A549 (cell line): ENCODE results near the gene CC2D1B.

Experiments
- CBX2 ChIP-seq: fragments of 200-600 bp; sonication (generic); IDR thresholded peaks from 2 replicates; pipeline ENCODE4 v1.6.1; 2016; ENCODE audit warnings: low read depth, mild to moderate bottlenecking, borderline replicate concordance
- EP300 ChIP-seq, 2 experiments: fragments of >200 bp; sonication (Bioruptor Twin); formaldehyde crosslinking; IDR thresholded peaks; 2 replicates in 1 of 2; 3 replicates in 1 of 2; pipeline ENCODE4 v1.6.1; 2016 to 2017
- HDAC2 ChIP-seq: fragments of 200-600 bp; sonication (generic); IDR thresholded peaks from 2 replicates; pipeline ENCODE4 v1.6.1; 2016
- JUNB ChIP-seq: fragments of >200 bp; sonication (Bioruptor Twin); formaldehyde crosslinking; IDR thresholded peaks from 2 replicates; pipeline ENCODE4 v1.6.1; 2016
- KDM1A ChIP-seq: fragments of 200-600 bp; sonication (generic); IDR thresholded peaks from 2 replicates; pipeline ENCODE4 v1.6.1; 2016; ENCODE audit warnings: low read depth, mild to moderate bottlenecking
- MAZ ChIP-seq: fragments of 150-350 bp; IDR thresholded peaks from 2 replicates; pipeline ENCODE4 v1.6.1; 2014; ENCODE audit warnings: antibody characterized with exemption, low read depth, low read length, borderline replicate concordance
- NR3C1 ChIP-seq: fragments of >200 bp; sonication (Bioruptor Twin); formaldehyde crosslinking; IDR thresholded peaks from 3 replicates; pipeline ENCODE4 v1.6.1; 2017
- POLR2A ChIP-seq: IDR thresholded peaks from 2 replicates; pipeline ENCODE4 v1.6.1; 2012; ENCODE audit warnings: mild to moderate bottlenecking, low read length
- RFX5 ChIP-seq: fragments of 450-650 bp; IDR thresholded peaks from 2 replicates; pipeline ENCODE4 v1.7.1; 2014; ENCODE audit warnings: antibody characterized with exemption, mild to moderate bottlenecking, moderate library complexity
- TF ChIP-seq, protein P1 (sequence below): fragments of 150-350 bp; IDR thresholded peaks from 2 replicates; pipeline ENCODE4 v1.6.1; 2014; ENCODE audit warnings: low read depth, mild to moderate bottlenecking, low read length
- TF ChIP-seq, protein P2 (sequence below): fragments of 200-600 bp; sonication (generic); IDR thresholded peaks from 2 replicates; pipeline ENCODE4 v1.6.1; 2016; ENCODE audit warnings: antibody characterized with exemption, mild to moderate bottlenecking, moderate library complexity
- TF ChIP-seq, protein P3 (sequence below): fragments of >200 bp; sonication (Bioruptor Twin); formaldehyde crosslinking; IDR thresholded peaks from 3 replicates; pipeline ENCODE4 v1.5.1; 2016
- TF ChIP-seq, protein P4 (sequence below): IDR thresholded peaks from 2 replicates; pipeline ENCODE4 v1.6.1; 2012
- TF ChIP-seq, protein P5 (sequence below): IDR thresholded peaks from 2 replicates; pipeline ENCODE4 v1.6.1; 2012

DNA sequence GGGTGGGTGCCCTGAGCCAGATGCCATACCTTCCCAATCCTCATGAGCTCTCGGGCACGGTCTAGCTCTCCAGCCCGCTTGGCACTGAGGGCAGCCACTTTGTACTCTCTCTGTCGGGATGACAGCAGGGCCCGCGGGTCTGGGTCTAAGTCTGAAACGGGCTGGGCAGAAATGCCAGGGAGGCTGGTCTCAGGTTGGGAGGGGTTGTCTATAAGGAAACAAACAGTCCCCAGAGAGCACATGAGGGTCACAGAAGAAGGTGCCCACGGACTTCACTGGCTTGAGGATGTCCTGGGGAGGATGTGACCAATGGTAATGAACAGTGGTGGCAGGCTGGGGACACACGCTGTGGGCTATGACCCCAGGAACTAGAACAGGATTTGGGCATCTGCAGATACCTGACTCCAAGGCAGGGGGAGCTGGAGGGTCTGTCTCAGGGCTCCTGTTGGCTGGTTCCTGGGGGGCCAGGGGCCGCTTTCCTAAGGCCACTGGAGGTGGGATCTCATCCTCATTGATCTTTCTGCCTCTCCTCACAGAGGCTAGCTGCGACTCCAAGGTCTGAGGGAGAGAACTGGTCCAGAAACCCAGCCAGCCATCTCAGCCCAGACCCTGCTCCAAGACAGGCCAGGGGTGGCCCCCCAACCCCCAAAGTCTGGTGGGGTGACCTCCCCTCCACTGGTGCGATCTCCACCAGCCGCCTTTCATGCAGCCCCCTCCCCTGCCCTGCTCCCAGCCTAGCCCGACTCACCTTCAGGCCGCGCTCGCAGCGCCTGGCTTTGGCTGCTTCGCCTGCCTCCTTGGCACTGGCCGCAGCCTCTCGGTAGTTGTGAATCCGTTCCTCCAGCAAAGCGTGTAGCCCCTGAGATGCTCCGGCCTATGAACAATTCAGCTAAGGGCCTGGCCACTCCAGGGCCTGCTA, 6.1 kb downstream of the CC2D1B start:
- TF ChIP-seq EP300 (IDR thresholded peaks at IDR 0.05) (no peak), POLR2A (no peak), JUNB (no peak), CBX2 (no peak), HDAC2 (no peak), KDM1A (no peak), RFX5 (no peak), MAZ (no peak), NR3C1 (no peak)
- TF ChIP-seq, protein P1, sequence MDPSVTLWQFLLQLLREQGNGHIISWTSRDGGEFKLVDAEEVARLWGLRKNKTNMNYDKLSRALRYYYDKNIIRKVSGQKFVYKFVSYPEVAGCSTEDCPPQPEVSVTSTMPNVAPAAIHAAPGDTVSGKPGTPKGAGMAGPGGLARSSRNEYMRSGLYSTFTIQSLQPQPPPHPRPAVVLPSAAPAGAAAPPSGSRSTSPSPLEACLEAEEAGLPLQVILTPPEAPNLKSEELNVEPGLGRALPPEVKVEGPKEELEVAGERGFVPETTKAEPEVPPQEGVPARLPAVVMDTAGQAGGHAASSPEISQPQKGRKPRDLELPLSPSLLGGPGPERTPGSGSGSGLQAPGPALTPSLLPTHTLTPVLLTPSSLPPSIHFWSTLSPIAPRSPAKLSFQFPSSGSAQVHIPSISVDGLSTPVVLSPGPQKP, result no peak
- TF ChIP-seq, protein P2, sequence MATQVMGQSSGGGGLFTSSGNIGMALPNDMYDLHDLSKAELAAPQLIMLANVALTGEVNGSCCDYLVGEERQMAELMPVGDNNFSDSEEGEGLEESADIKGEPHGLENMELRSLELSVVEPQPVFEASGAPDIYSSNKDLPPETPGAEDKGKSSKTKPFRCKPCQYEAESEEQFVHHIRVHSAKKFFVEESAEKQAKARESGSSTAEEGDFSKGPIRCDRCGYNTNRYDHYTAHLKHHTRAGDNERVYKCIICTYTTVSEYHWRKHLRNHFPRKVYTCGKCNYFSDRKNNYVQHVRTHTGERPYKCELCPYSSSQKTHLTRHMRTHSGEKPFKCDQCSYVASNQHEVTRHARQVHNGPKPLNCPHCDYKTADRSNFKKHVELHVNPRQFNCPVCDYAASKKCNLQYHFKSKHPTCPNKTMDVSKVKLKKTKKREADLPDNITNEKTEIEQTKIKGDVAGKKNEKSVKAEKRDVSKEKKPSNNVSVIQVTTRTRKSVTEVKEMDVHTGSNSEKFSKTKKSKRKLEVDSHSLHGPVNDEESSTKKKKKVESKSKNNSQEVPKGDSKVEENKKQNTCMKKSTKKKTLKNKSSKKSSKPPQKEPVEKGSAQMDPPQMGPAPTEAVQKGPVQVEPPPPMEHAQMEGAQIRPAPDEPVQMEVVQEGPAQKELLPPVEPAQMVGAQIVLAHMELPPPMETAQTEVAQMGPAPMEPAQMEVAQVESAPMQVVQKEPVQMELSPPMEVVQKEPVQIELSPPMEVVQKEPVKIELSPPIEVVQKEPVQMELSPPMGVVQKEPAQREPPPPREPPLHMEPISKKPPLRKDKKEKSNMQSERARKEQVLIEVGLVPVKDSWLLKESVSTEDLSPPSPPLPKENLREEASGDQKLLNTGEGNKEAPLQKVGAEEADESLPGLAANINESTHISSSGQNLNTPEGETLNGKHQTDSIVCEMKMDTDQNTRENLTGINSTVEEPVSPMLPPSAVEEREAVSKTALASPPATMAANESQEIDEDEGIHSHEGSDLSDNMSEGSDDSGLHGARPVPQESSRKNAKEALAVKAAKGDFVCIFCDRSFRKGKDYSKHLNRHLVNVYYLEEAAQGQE, result no peak
- TF ChIP-seq, protein P3, sequence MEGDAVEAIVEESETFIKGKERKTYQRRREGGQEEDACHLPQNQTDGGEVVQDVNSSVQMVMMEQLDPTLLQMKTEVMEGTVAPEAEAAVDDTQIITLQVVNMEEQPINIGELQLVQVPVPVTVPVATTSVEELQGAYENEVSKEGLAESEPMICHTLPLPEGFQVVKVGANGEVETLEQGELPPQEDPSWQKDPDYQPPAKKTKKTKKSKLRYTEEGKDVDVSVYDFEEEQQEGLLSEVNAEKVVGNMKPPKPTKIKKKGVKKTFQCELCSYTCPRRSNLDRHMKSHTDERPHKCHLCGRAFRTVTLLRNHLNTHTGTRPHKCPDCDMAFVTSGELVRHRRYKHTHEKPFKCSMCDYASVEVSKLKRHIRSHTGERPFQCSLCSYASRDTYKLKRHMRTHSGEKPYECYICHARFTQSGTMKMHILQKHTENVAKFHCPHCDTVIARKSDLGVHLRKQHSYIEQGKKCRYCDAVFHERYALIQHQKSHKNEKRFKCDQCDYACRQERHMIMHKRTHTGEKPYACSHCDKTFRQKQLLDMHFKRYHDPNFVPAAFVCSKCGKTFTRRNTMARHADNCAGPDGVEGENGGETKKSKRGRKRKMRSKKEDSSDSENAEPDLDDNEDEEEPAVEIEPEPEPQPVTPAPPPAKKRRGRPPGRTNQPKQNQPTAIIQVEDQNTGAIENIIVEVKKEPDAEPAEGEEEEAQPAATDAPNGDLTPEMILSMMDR, result no peak
- TF ChIP-seq, protein P4, sequence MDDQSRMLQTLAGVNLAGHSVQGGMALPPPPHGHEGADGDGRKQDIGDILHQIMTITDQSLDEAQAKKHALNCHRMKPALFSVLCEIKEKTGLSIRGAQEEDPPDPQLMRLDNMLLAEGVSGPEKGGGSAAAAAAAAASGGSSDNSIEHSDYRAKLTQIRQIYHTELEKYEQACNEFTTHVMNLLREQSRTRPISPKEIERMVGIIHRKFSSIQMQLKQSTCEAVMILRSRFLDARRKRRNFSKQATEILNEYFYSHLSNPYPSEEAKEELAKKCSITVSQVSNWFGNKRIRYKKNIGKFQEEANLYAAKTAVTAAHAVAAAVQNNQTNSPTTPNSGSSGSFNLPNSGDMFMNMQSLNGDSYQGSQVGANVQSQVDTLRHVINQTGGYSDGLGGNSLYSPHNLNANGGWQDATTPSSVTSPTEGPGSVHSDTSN, result no peak
- TF ChIP-seq, protein P5, sequence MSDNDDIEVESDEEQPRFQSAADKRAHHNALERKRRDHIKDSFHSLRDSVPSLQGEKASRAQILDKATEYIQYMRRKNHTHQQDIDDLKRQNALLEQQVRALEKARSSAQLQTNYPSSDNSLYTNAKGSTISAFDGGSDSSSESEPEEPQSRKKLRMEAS, result no peak
